Transverse colon (tissue), 4 donors: ENCODE results near the gene SLC16A6. TPM values are rescaled to one million over a fixed set of nuclear protein-coding genes. Genes with fewer than 3 reads are reported as not detected.
"Not testable (repeated sequence)": the region's sequence is repeated elsewhere in the genome, so short reads cannot be mapped to it uniquely, and the experiment has no call there.

ENCODE experiments used
- DNase-seq: peaks from one replicate; pipeline ENCODE4 v3.0.0-alpha.2; 2019
- H3K27ac ChIP-seq, 4 donors: fragments of 200-600 bp; sonication (generic); 2 replicates each; pipeline ENCODE4 v1.5.1; 2016 to 2018; ENCODE audit warnings: inconsistent platforms in 4 of 4
- H3K27me3 ChIP-seq: fragments of 200-600 bp; sonication (generic); 2 replicates; pipeline ENCODE4 v1.5.1; 2017; ENCODE audit warnings: inconsistent platforms
- H3K36me3 ChIP-seq, 4 donors: fragments of 200-600 bp; sonication (generic); 2 replicates each; pipeline ENCODE4 v1.5.1; 2017 to 2019; ENCODE audit warnings: inconsistent platforms in 4 of 4
- H3K4me1 ChIP-seq, 4 donors: fragments of 200-600 bp; sonication (generic); 2 replicates each; pipeline ENCODE4 v1.5.1; 2017 to 2020; ENCODE audit warnings: inconsistent platforms in 4 of 4
- H3K4me3 ChIP-seq, 4 donors: fragments of 200-600 bp; sonication (generic); 1 replicate in 1 of 4; 2 replicates in 3 of 4; pipeline versions ENCODE4 v1.5.1 to v1.6.1; 2017 to 2019; ENCODE audit warnings: inconsistent platforms in 4 of 4
- H3K9me3 ChIP-seq, 2 donors: fragments of 200-600 bp; sonication (generic); 2 replicates each; pipeline ENCODE4 v1.5.1; 2017 to 2019; ENCODE audit warnings: inconsistent platforms in 2 of 2
- EP300 ChIP-seq: sonication (generic); formaldehyde crosslinking; IDR thresholded peaks from one replicate; pipeline ENCODE4 v1.6.1; 2017; ENCODE audit warnings: antibody characterized with exemption, low read depth
- POLR2A ChIP-seq: fragments of 450-650 bp; IDR thresholded peaks from one replicate; pipeline ENCODE4 v1.6.1; 2016; ENCODE audit warnings: antibody characterized with exemption, mild to moderate bottlenecking, moderate library complexity
- POLR2AphosphoS5 ChIP-seq, 3 donors: sonication (generic); formaldehyde crosslinking; IDR thresholded peaks; one replicate each; pipeline ENCODE4 v1.6.1; 2016; ENCODE audit warnings: antibody characterized with exemption in 3 of 3
- WGBS, 2 donors: methylation state at CpG; one replicate each; pipeline ENCODE4 v1.1.5; 2018; ENCODE audit warnings: low coverage in 1 of 2; 5-methylcytosine and 5-hydroxymethylcytosine counted together
- in situ Hi-C, 4 donors: fragments of 200-750 bp; cut with MboI; loops; one replicate each; pipeline versions ENCODE4 v1.15.0 to v1.15.1; 2017; ENCODE audit warnings: low sequenced_read_pairs in 3 of 4, low pct_ligation_motif_present in 1 of 4, low pct_unique_long_range_greater_than_20kb in 1 of 4
- intact Hi-C: fragments of 100-400 bp; cut with DNase I; formaldehyde crosslinking; loops from one replicate; pipeline ENCODE4 v1.15.1; 2023; ENCODE audit warnings: low total_unique reads
- total RNA-seq, 4 donors: library from RNA; depleted of rRNA; stranded (reverse); fragments of >200 nt; gene quantifications; one replicate each; pipeline ENCODE4 v1.1.0, GENCODE V29; 2016
- TF ChIP-seq, protein P1 (sequence below), 5 experiments: fragments of 200-600 bp in 3 of 5; fragments of 450-650 bp in 2 of 5; sonication (generic) in 3 of 5; IDR thresholded peaks; 1 replicate in 2 of 5; 2 replicates in 3 of 5; pipeline ENCODE4 v1.5.1; 2016 to 2017; ENCODE audit warnings: antibody characterized with exemption in 5 of 5, inconsistent platforms in 3 of 5, mild to moderate bottlenecking in 2 of 5, moderate library complexity in 1 of 5

Gene SLC16A6
- total RNA-seq, 4 donors from 2014 or later: 0.14 to 0.48 TPM; not detected in 2

GRCh38 chr17:68238871-68239253 lies 52.1 kb downstream of the SLC16A6 start:
- Histone ChIP-seq H3K4me3 (no peak overlapping the region), H3K27me3 (no peaks in the 10 kb centered on the region), H3K9me3 (no peaks in the 10 kb centered on the region), H3K36me3 (no peaks in the 10 kb centered on the region), H3K27ac (peak overlapping the region; percentile 82 to 87 (median 82)), H3K4me1 (peaks cover 0 to 16% (median 0%) of the 10 kb centered on the region in 4 donors)
- intact Hi-C loops: no loop called here
- TF ChIP-seq EP300: no peak
- TF ChIP-seq POLR2AphosphoS5 (IDR thresholded peaks at IDR 0.05): no peak
- TF ChIP-seq, protein P1, sequence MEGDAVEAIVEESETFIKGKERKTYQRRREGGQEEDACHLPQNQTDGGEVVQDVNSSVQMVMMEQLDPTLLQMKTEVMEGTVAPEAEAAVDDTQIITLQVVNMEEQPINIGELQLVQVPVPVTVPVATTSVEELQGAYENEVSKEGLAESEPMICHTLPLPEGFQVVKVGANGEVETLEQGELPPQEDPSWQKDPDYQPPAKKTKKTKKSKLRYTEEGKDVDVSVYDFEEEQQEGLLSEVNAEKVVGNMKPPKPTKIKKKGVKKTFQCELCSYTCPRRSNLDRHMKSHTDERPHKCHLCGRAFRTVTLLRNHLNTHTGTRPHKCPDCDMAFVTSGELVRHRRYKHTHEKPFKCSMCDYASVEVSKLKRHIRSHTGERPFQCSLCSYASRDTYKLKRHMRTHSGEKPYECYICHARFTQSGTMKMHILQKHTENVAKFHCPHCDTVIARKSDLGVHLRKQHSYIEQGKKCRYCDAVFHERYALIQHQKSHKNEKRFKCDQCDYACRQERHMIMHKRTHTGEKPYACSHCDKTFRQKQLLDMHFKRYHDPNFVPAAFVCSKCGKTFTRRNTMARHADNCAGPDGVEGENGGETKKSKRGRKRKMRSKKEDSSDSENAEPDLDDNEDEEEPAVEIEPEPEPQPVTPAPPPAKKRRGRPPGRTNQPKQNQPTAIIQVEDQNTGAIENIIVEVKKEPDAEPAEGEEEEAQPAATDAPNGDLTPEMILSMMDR (IDR thresholded peaks at IDR 0.05): no peak
- no peak for TF ChIP-seq POLR2A
- in situ Hi-C loops: no loop called here
- DNase-seq: peak; percentile 23
- 55 to 65% methylated on average over 2 to 3 of the region's 3 CpGs for WGBS, 2 donors

DNA sequence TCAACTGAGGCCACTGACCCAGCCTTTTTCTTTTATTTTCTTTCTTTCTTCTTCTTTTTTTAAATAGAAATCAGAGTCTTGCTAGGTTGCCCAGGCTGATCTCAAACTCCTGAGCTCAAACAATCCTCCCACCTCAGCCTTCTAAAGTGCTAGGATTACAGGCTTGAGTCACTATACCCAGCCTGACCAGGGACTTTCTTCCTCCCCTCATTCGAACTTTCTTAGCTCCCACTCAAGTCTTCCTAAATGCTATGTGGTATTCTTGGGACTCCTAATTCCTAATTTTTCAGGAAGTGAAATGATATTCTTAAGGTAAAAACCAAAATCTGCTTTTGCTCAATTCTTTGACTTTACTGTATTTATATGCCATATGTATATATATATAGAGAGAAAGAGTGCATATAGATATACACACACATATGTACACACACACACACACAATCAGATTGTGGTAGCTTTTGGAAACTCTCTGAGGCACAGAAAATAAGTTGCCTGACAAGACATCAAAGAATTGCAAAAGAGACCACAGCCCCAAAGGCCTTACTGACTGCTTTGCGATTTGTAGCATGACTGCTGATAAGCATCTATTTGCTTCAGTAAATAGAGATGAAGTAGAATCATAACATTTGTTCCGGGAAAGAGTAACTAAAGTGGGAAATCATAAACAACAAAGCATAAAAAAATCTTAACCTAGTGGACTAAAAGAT lies 52.6 kb downstream of the SLC16A6 start:
- Histone ChIP-seq H3K27ac (peak overlapping the region; percentile 82 to 87 (median 82)), H3K4me3 (no peak overlapping the region)
- 33 to 34% methylated on average over 3 of the region's 3 CpGs for WGBS, 2 donors

GRCh38 chr17:68237369-68238163 lies 53.4 kb downstream of the SLC16A6 start:
- H3K4me3 ChIP-seq, in situ Hi-C loops, intact Hi-C loops, H3K27me3 ChIP-seq, H3K9me3 ChIP-seq, H3K36me3 ChIP-seq: not testable (repeated sequence)
- TF ChIP-seq EP300 (peak; percentile 26), POLR2AphosphoS5 (IDR thresholded peaks at IDR 0.05) (peak; percentile 23 to 61 (median 46)), POLR2A (peak; percentile 73)
- H3K4me1 ChIP-seq: peaks cover 0 to 16% (median 0%) of the 10 kb centered on the region in 4 donors
- WGBS, 2 donors: 49 to 58% methylated on average over 14 to 16 of the region's 16 CpGs
- H3K27ac ChIP-seq: peak overlapping the region; percentile 82 to 87 (median 82)
- DNase-seq: peak; percentile 75

More for the DNA sequence above, 52.6 kb downstream of the SLC16A6 start:
- intact Hi-C loops: no loop called here
- no peaks in the 10 kb centered on the region for H3K36me3 ChIP-seq
- in situ Hi-C loops: no loop called here
- TF ChIP-seq POLR2A (no peak), POLR2AphosphoS5 (IDR thresholded peaks at IDR 0.05) (no peak), EP300 (no peak)
- no peak for DNase-seq
- H3K9me3 ChIP-seq: no peaks in the 10 kb centered on the region
- peaks cover 0 to 16% (median 0%) of the 10 kb centered on the region in 4 donors for H3K4me1 ChIP-seq
- no peaks in the 10 kb centered on the region for H3K27me3 ChIP-seq

DNA sequence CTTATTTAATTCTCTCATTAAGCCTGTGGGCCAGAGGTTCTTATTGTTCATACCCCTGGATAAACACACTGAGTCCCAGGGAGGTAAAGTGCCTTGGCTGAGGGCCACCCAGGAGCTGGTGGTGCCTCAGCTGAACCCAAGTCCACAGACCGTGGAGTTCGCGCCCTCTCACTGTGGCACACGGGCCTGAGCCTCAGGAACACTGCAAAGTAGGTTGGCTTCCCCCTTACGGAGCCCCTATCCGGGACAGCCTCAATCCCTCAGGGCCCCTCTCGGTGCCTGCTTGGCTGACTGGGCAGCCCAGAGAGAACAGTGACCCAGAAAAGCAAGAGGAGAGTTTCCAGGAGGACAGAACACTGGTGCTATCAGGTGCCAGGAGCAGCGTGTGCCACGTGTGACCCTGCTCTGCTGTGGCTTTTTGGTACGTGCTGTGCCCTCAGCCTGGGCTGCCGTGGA lies 55.6 kb downstream of the SLC16A6 start:
- H3K9me3 ChIP-seq, H3K36me3 ChIP-seq, in situ Hi-C loops, H3K27me3 ChIP-seq, H3K4me3 ChIP-seq, DNase-seq, intact Hi-C loops: not testable (repeated sequence)
- Histone ChIP-seq H3K4me1 (peaks cover 0 to 16% (median 0%) of the 10 kb centered on the region in 4 donors), H3K27ac (peak overlapping the region; percentile 67 to 79 (median 72))
- WGBS, 2 donors: 76 to 83% methylated on average over 4 to 11 of the region's 11 CpGs

DNA sequence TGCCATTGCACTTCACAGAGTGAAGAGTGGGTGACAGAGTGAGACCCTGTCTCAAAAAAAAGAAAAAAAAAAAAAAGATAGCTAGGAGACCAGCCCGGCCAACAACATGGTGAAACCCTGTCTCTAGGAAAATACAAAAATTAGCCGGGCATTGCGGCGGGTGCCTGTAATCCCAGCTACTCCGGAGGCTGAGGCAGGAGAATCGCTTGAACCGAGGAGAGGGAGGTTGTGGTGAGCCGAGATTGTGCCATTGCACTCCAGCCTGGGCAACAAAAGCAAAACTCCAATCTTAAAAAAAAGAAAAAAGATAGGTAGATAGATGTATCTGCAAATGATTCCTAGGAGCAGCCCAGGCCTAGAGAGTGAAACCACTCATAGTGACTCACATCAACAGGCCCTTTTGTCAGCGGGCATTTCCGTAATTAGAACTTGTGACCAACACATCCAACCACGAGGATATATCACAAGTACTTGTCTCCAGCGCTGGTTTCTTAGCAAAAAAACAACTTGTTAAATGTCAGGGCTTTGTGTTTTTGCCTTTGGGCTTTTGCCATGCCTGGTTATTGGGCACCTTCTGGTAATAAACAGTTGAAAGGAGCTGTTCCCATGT lies 56.1 kb downstream of the SLC16A6 start:
- H3K9me3 ChIP-seq, in situ Hi-C loops, H3K36me3 ChIP-seq, H3K4me3 ChIP-seq, intact Hi-C loops, H3K27me3 ChIP-seq: not testable (repeated sequence)
- Histone ChIP-seq H3K4me1 (peaks cover 0 to 16% (median 0%) of the 10 kb centered on the region in 4 donors), H3K27ac (peak overlapping the region; percentile 67 to 79 (median 72))
- DNase-seq: peak; percentile 41
- WGBS, 2 donors: 74 to 81% methylated on average over 12 of the region's 12 CpGs

DNA sequence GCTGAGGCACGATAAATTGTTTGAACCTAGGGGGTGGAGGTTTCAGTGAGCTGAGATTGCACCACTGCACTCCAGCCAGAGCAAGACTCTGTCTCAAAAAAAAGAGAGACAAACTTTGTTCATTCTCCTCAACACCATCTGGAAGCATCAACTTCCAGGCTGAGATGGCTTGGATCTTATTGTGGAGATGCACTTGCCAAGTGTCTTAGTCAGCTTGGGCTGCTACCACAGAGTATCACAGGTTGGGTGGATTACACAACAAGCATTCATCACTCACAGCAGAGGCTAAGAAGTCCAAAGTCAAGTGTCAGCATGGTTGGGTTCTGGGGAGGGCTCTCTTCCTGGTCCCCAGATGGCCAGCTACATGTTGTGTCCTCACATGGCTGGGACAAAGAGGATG lies 58.2 kb downstream of the SLC16A6 start:
- H3K9me3 ChIP-seq, H3K4me3 ChIP-seq, in situ Hi-C loops, H3K36me3 ChIP-seq, H3K27ac ChIP-seq, intact Hi-C loops, H3K27me3 ChIP-seq, DNase-seq: not testable (repeated sequence)
- 92% methylated on average over 1 of the region's 1 CpG; no CpG with 5 or more reads in 1 of the 2 donors for WGBS, 2 donors
- H3K4me1 ChIP-seq: peaks cover 0 to 13% (median 0%) of the 10 kb centered on the region in 4 donors
